GM19240 (cell line): ENCODE measurements around the gene MAPKBP1.

ENCODE experiments used
- DNase-seq: peaks from one replicate; pipeline ENCODE4 v3.0.0; 2011; ENCODE audit warnings: low spot score; ENCODE audit not compliant: insufficient read length

The MAPKBP1 gene

GRCh38 chr15:41866872-41867579 is 92.7 kb downstream of the MAPKBP1 start:
- no peak for DNase-seq

GRCh38 chr15:41868321-41868720 is 94.0 kb downstream of the MAPKBP1 start:
- no peak for DNase-seq

GRCh38 chr15:41869770-41870688 is 95.7 kb downstream of the MAPKBP1 start:
- DNase-seq: no peak

- DNase-seq: no peak
Measured at GRCh38 chr15:41870689-41871081, 96.4 kb downstream of the MAPKBP1 start.

GRCh38 chr15:41871175-41871905 is 97.1 kb downstream of the MAPKBP1 start:
- DNase-seq: no peak

- DNase-seq: no peak
Measured at GRCh38 chr15:41872166-41872747, 98.0 kb downstream of the MAPKBP1 start.

- no peak for DNase-seq
Measured at GRCh38 chr15:41873711-41874110, 99.4 kb downstream of the MAPKBP1 start.

GRCh38 chr15:41874736-41875135 is 100.5 kb downstream of the MAPKBP1 start:
- no peak for DNase-seq

GRCh38 chr15:41876007-41876406 is 101.7 kb downstream of the MAPKBP1 start:
- no peak for DNase-seq

GRCh38 chr15:41876689-41877088 is 102.4 kb downstream of the MAPKBP1 start:
- DNase-seq: no peak
